Neural progenitor cell (in vitro differentiated cells): ENCODE measurements around the gene CST9.

ENCODE experiments used
- EZH2 ChIP-seq: fragments of 200-600 bp; sonication (generic); IDR thresholded peaks from 2 replicates; pipeline ENCODE4 v1.6.1; 2017; ENCODE audit warnings: antibody characterized with exemption, mild to moderate bottlenecking, moderate library complexity
- TF ChIP-seq, protein P1 (sequence below): fragments of 200-600 bp; sonication (generic); IDR thresholded peaks from 2 replicates; pipeline ENCODE4 v1.5.1; 2017; ENCODE audit warnings: antibody characterized with exemption, mild to moderate bottlenecking

GRCh38 chr20:23634985-23635767, 29.5 kb upstream of the CST9 start:
- TF ChIP-seq, protein P1, sequence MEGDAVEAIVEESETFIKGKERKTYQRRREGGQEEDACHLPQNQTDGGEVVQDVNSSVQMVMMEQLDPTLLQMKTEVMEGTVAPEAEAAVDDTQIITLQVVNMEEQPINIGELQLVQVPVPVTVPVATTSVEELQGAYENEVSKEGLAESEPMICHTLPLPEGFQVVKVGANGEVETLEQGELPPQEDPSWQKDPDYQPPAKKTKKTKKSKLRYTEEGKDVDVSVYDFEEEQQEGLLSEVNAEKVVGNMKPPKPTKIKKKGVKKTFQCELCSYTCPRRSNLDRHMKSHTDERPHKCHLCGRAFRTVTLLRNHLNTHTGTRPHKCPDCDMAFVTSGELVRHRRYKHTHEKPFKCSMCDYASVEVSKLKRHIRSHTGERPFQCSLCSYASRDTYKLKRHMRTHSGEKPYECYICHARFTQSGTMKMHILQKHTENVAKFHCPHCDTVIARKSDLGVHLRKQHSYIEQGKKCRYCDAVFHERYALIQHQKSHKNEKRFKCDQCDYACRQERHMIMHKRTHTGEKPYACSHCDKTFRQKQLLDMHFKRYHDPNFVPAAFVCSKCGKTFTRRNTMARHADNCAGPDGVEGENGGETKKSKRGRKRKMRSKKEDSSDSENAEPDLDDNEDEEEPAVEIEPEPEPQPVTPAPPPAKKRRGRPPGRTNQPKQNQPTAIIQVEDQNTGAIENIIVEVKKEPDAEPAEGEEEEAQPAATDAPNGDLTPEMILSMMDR, result no peak
- no peak for TF ChIP-seq EZH2
